HUES6 (cell line): Measurements from ENCODE around the gene KLHL17.

Experiments used
- H3K27ac ChIP-seq: 2 replicates; pipeline ENCODE4 v1.7.0; 2013; ENCODE audit warnings: low read depth, mild to moderate bottlenecking, low read length, inconsistent platforms
- H3K27me3 ChIP-seq: 2 replicates; pipeline ENCODE4 v1.6.1; 2013; ENCODE audit warnings: low read length; ENCODE audit not compliant: control insufficient read depth, insufficient read depth
- H3K36me3 ChIP-seq: 2 replicates; pipeline ENCODE4 v1.6.1; 2013; ENCODE audit warnings: low read length; ENCODE audit not compliant: control insufficient read depth, insufficient read depth
- H3K4me1 ChIP-seq: 2 replicates; pipeline ENCODE4 v1.6.1; 2013; ENCODE audit warnings: low read length; ENCODE audit not compliant: control insufficient read depth, insufficient read depth
- H3K4me3 ChIP-seq: 2 replicates; pipeline ENCODE4 v1.5.1; 2013; ENCODE audit warnings: low read depth, low read length
- H3K9ac ChIP-seq: one replicate; pipeline ENCODE4 v1.6.1; 2013; ENCODE audit warnings: mild to moderate bottlenecking, low read length
- H3K9me3 ChIP-seq: 2 replicates; pipeline ENCODE4 v1.6.1; 2013; ENCODE audit warnings: low read depth, low read length; ENCODE audit not compliant: control insufficient read depth, insufficient read depth

Gene KLHL17

DNA sequence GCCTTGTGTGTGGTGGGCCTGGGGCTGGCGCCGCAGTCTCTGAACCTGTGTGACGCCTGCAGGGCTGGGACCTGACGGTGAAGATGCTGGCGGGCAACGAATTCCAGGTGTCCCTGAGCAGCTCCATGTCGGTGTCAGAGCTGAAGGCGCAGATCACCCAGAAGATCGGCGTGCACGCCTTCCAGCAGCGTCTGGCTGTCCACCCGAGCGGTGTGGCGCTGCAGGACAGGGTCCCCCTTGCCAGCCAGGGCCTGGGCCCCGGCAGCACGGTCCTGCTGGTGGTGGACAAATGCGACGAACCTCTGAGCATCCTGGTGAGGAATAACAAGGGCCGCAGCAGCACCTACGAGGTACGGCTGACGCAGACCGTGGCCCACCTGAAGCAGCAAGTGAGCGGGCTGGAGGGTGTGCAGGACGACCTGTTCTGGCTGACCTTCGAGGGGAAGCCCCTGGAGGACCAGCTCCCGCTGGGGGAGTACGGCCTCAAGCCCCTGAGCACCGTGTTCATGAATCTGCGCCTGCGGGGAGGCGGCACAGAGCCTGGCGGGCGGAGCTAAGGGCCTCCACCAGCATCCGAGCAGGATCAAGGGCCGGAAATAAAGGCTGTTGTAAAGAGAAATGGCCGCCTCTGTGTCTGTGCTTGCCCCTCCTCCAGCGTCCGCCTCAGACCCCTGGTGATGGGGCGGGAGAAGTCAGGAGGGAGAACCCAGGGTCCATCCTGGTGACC, 53.7 kb downstream of the KLHL17 start:
- H3K4me3 ChIP-seq, result peak overlapping the region; percentile 81
- 0 out of 2 replicates have a peak, but pooled peaks cover under 1% of the 10 kb centered on the region for H3K27me3 ChIP-seq
- no peak overlapping the region; the same call in 1 of the 2 replicates for H3K27ac ChIP-seq
- H3K9me3 ChIP-seq, result no peaks in the 10 kb centered on the region
- H3K4me1 ChIP-seq, result peaks cover 20% of the 10 kb centered on the region
- no peaks in the 10 kb centered on the region for H3K36me3 ChIP-seq
- H3K9ac ChIP-seq, result peak overlapping the region; percentile 80

DNA sequence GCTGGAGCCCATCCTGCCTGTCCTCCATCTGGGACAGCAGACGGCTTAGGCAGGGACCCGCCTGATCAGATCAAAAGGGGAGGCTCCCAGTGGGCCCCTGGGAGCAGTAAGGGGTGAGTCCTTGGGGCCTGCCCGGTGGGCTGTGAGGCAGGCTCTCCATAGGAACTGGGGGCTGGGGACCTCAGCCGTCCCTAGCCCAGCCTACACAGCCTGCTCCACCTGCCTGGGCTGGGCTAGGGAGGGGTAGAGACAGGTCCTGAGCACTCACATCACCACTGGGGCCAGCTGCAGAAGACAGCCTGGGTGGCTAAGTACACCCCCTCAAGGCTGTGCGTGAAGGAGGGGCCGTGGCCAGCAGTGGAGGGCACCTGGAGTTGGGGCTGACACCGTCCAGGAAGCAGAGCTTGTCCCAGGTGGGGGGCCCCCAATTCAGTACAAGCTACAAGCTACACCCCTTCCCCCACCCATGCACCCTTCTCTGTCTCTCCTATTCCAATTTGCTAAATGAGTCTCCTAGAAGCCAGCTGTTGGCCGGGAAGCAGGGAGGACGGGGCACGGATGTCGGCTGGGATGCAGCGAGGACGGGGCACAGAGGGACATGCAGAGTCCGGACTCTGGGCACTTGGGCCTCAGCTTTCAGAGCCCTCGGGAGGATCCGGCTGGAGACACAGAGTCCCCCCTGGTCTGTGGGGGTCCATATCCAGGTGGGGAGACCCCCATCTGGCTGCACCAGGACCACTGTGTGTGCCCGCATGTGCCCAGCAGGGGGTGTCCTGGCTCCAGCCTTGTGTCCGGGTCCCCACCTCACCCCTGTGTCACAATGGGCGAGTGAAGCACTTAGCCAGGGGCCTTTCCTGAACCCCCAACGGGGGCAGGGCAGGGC, 54.7 kb downstream of the KLHL17 start:
- peak overlapping the region; percentile 81; the same call in 1 of the 2 replicates for H3K4me3 ChIP-seq
- no peaks in the 10 kb centered on the region for H3K9me3 ChIP-seq
- H3K27me3 ChIP-seq, result no peaks in the 10 kb centered on the region
- H3K27ac ChIP-seq, result no peak overlapping the region; the same call in 1 of the 2 replicates
- H3K9ac ChIP-seq, result no peak overlapping the region
- no peaks in the 10 kb centered on the region for H3K36me3 ChIP-seq
- peaks cover 20% of the 10 kb centered on the region for H3K4me1 ChIP-seq
